ENCODE data around the gene APOBEC2. TPM values are rescaled to one million over a fixed set of nuclear protein-coding genes. Genes with fewer than 3 reads are reported as not detected.
"Not testable (repeated sequence)": the region's sequence is repeated elsewhere in the genome, so short reads cannot be mapped to it uniquely, and the experiment has no call there.

Gene APOBEC2
- total RNA-seq = not detected in 2 replicates

GRCh38 chr6:41053041-41053440 lies at the start of gene APOBEC2:
APOBEC2 (plus strand) TSS chr6:41053202; CDS start chr6:41053348, 146 bp downstream.
- DNase-seq (ENCODE audit: extremely low read depth, low read depth, low spot score) = no peak

DNA sequence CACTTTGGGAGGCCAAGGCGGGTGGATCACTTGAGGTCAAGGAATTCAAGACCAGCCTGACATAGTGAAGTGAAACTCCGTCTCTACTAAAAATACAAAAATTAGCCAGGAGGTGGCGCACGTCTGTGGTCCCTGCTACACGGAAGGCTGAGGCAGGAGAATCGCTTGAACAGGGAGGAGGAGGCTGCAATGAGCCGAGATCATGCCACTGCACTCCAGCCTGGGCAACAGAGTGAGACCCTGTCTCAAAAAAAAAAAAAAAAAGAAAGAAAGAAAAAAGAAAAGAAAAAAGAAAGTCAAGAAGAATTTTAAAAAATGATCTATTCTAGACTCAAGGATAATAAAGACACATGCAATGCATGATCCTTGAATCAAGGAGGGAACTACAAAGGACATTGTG lies 46.8 kb upstream of the APOBEC2 start:
- DNase-seq (ENCODE audit: extremely low read depth, low read depth, low spot score) = peak; percentile 33

DNA sequence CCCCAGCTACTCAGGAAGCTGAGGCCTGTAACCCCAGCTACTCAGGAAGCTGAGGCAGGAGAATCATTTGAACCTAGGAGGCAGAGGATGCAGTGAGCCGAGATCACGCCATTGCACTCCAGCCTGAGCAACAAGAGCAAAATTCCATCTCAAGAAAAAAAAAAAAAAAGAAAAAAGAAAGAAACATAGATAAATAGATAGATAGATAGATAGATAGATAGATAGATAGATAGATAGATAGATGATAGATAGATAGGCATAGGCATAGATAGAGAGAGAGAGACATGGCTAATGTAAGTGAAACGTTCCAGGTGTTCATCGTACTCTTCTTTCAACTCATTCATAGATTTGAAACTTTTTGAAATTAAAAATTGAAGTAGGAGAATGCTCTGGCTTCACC lies 46.0 kb upstream of the APOBEC2 start:
- DNase-seq (ENCODE audit: extremely low read depth, low read depth, low spot score) = not testable (repeated sequence)

DNA sequence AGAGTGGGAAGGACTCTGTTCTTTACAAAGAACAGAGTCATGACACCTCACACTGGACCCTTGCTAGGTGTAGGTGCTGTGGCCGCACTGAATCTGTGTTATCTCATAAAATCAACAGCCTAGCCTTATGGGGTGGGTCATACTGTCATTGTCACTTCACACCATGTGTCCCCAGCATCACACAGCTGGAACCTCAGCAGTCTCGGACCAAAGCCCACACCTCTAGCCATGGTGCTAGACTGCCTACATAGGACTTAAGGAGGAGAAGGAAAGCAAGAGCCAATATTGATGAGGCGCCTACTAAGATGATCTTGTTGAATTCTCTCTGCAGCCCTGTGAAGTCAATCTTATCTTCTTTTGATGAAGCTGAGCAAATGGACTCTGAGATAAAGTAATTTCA lies 45.0 kb upstream of the APOBEC2 start:
- no peak for DNase-seq (ENCODE audit: extremely low read depth, low read depth, low spot score)

DNA sequence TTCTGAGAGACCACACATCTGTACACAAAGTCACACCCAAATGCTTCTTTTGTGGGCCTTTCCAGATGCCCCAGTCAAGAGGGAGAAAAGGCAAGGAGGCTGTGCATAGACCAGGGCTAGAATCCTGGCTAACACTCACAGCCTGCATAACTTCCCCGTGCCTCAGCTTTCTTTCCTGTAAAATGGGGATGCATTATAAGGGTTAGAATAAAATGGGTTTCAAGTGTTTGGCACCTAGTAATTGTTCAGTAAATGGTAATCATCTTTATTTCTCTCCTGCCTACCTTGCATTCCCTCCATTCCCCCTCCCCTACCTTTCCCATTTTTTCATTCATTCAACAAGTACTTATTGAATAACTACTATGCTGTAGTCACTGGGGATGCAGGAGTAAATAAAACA lies 43.3 kb upstream of the APOBEC2 start:
- DNase-seq (ENCODE audit: extremely low read depth, low read depth, low spot score) = no peak

- no peak for DNase-seq (ENCODE audit: extremely low read depth, low read depth, low spot score)
These were observed 41.3 kb upstream of the APOBEC2 start for GRCh38 chr6:41011673-41012072.

DNA sequence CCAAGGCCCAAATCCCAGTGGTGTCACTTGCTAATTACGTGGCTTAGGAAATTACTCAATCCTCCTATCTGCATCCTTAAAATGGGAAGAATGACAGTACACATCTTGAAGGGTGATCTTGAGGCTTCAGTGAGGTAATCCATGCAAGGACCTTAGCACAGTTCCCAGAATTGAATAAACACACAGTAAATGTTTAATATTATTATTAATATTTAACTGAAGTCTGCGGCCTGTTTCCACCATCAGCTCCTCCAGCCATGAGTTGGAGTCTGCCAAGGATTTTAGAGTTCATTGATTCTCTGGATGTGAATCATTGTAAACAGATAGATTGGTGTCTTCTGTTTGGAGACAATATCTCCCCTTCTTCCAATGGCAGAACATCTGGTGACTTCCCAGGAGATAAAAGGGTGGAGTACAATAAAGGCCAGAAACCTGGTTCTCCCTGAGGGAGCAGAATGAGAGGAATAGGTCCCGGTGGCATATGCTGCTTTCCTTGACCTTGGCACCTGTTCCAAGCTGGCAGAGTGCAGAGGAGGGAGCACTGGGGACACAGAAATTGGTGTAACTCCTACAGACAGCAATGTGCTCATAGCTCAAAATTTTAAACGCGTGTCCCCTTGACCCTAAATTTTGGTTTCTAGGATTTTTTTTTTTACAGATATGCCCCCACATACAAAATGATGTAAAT lies 39.4 kb upstream of the APOBEC2 start:
- DNase-seq (ENCODE audit: extremely low read depth, low read depth, low spot score) = no peak

GRCh38 chr6:41014780-41015179 lies 38.2 kb upstream of the APOBEC2 start:
- DNase-seq (ENCODE audit: extremely low read depth, low read depth, low spot score) = no peak

GRCh38 chr6:41015860-41016259 lies 37.1 kb upstream of the APOBEC2 start:
- DNase-seq (ENCODE audit: extremely low read depth, low read depth, low spot score) = not testable (repeated sequence)

DNA sequence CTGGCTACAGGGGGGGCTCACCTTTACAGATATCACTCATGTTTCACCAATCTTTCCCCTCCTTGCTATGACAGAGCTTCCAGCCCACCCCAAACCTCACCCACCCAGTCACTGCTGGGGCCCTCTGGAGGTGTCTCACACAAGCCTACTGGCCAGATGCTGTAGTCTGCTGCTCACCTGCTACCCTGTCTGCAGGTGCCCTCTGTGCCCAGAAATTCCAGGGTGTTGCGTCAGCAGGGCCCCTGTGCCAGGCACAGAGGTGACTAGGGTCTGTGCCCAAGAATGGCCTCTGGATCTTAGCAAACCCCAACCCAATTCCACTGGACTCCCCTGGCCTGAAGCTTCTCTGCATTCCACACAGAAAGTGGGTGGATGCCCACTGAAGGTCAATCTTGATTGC lies 35.3 kb upstream of the APOBEC2 start:
- no peak for DNase-seq (ENCODE audit: extremely low read depth, low read depth, low spot score)

- no peak for DNase-seq (ENCODE audit: extremely low read depth, low read depth, low spot score)
These were observed 31.2 kb upstream of the APOBEC2 start for GRCh38 chr6:41021832-41022231.

DNA sequence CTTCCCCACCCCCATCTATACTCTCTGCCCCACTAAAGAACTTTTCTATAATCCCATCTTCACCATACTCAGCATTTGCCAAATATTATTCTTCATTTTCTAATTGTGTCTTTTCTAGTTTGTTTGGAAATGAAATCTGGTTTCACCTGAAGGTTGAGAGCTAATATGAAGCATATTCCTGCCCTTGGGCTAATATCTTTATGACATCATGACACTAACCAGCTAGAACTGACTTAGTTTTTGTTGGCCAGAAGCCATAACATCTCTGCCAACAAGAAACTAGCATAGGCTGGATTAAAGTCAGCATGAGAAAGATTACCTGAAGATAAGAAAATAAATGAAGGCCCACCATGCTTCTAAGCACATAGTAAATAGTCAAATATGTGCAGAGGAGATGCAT lies 30.7 kb upstream of the APOBEC2 start:
- DNase-seq (ENCODE audit: extremely low read depth, low read depth, low spot score) = no peak

DNA sequence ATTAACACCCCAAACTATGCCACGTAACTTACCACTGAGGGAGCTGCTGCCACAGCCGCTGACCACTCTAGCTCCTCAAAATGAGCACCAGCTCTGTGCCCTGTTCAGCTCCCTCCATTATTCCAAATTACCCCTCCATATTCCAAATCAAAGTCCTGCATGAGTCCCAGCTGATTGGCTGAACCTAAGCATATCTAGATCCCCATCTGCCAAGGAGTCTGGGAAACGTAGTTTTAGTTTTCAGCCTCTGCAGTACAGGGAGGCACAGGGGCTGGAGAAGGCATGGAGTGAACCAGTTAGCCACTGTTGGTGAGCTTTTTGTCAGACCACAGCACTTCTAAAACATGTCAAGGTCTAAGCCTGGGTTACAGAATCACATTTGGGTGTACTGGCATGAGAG lies 29.9 kb upstream of the APOBEC2 start:
- no peak for DNase-seq (ENCODE audit: extremely low read depth, low read depth, low spot score)

DNA sequence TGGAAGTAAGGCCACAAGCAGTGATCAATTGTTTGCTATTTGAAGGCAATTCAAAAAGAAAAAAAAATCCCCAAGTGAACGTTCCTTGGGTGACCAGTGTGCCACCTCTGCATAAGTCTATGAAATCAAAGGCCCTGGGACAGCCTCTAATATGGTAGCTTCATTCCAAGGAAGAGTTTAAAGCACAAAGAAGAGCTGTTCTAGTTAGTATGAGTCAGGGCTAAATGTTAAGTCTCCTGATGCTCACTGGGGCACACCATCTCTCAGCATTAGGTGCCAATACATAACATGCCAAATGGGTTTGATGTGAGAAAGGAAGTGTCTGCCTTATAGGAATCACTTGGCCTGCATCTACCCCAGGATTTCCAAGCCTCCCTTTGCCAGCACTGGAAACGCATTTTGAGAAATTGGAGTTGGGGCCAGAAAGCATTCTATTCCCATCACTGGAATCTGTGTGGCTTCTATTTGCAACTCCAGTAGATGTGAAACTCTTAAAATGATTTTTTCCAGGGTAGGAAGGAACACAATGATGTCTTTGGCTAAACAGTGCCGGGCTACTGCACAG lies 27.0 kb upstream of the APOBEC2 start:
- no peak for DNase-seq (ENCODE audit: extremely low read depth, low read depth, low spot score)

DNA sequence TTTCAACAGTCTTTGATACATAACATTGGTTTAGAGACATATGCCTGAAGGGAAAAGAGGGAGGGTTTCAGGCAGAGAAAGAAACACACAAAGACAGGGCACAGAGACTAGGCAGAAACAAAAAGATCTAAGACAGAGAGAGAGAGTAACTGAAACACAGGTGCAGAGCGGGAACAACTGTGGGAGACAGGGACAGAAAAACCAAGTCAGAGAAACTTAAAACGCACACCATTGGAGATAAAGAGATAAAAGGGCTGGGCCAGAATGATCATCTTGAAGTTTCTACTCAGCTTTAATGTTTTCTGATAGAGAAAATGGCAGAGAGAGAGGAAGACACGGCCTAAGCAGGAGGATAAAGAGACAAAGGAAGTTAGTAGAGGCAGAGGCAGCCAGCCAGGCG lies 25.8 kb upstream of the APOBEC2 start:
- DNase-seq (ENCODE audit: extremely low read depth, low read depth, low spot score) = no peak

DNA sequence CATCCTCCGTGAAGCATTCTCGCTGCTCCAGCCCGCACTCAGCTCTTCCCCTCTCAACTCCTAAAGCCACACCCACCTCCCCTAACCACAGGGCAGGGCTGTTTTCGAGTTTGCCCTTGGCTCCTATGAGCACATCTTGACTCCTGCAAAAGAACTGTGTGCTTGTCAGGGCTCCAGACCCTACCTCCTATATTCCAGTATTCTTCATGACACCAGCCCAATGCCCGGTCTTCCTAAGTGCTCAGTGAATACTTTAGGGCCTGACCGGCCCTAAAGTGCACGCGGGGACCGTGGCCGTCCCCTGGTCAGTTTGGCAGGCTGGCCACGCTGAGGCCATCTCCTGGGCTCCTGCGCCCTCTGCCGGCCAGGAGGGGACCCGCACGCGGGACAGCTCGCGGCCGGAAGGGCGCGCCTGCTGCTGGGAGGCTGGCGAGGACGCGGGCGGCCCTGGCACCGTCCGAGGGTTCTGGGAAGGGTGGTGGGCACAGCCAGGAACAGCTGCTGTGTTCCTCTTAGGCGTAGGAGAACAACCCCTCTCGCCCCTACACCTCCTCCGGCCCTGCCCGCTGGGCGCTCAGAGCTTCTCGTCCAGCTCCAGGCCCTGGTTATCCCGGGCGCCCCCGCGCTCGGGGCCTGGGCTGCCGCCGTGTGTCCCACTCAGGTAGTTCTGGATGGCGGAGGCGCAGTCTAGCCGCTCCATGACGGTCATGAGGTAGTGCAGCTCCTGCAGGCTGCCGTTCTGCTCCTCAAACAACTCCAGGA lies 25.0 kb upstream of the APOBEC2 start:
- DNase-seq (ENCODE audit: extremely low read depth, low read depth, low spot score) = no peak

GRCh38 chr6:41028561-41029412 lies 24.2 kb upstream of the APOBEC2 start:
- no peak for DNase-seq (ENCODE audit: extremely low read depth, low read depth, low spot score)

DNA sequence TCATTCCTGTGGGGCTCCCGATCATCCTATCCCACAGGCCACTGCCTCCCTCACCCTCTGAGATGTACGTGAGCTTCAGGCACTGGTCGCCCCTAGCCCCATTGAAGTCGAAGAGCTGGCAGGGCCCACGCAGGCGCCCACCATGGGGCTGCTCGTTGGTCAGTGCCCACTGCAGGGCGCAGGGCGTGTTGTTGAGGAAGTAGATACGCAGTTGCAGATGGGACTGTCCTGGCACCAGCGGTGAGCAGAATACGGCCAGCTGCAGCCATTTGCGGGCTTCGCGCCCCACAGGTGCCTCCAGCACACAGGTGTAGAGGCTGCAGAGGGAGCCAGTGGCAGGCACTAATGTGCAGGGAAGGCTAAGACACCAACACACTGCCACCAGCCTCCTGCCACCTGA lies 20.2 kb upstream of the APOBEC2 start:
- DNase-seq (ENCODE audit: extremely low read depth, low read depth, low spot score) = no peak

GRCh38 chr6:41033776-41034175 lies 19.2 kb upstream of the APOBEC2 start:
- no peak for DNase-seq (ENCODE audit: extremely low read depth, low read depth, low spot score)

GRCh38 chr6:41036186-41036585 lies 16.8 kb upstream of the APOBEC2 start:
- no peak for DNase-seq (ENCODE audit: extremely low read depth, low read depth, low spot score)

DNA sequence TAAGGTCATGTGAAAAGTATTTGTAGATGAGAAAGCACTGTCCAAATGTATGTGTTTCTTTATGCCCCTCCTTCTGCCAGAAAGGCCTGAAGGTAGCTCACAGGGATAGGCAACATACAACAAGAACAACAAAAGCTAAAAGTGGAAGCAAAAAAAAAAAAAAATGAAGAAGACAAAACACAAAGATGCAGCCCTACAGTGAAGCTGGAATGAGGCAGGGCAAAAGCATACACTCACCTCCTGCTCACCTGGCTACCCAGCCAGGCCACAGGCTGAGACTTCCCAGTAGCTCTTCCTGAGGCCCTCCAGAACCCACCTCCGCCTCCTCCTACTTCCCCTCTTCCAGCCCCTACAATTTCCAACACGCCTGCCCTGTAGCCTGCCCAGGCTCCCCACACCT lies 16.4 kb upstream of the APOBEC2 start:
- DNase-seq (ENCODE audit: extremely low read depth, low read depth, low spot score) = no peak

Measured in glomerular endothelial cell (primary cell).